HG02870 (cell line): ENCODE results near the gene EFNA5.

Experiments used
- ATAC-seq: cut with Tn5 transposase; IDR thresholded peaks from one replicate; pipeline ENCODE4 v1.9.1; 2021; ENCODE audit warnings: mild to moderate bottlenecking, moderate library complexity; ENCODE audit not compliant: unreplicated experiment

The EFNA5 gene

DNA sequence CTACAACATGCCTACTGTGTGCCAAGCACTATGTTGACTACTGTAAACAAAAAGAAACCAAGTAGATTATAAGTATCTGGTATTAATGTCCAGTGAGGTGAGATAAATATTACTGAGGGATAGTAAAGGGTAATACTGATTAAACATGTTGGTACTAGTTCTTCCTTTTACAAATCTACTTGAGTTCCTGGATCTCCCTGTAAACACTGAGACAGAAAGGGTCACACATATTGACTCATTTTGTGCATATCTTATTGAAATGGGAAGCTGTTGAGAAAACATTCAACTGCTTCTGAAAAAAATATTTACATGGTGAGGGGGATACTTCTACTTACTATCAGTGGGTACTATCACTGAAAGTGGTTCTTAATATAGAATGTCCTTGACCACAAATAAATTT is 24.3 kb downstream of the EFNA5 start:
- no peak for ATAC-seq

DNA sequence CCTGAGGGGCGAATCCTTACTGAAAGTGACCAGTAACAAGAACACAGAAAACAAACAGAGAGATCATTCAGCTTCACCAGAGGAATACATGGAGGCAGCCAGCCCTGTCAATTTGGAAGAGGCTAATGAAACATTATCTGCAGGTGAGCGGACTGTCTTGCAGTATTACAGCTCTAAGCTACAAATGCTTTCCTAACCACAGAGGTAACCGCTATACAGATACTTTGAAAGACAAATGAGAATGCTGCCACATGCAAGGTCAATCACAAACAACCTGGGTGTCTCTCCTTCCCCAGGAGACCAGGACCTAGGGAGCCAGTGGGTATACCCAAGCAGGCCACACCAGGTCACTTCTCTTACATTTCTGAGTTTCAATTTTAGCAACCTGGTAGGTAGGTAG is 30.2 kb downstream of the EFNA5 start:
- ATAC-seq = no peak

DNA sequence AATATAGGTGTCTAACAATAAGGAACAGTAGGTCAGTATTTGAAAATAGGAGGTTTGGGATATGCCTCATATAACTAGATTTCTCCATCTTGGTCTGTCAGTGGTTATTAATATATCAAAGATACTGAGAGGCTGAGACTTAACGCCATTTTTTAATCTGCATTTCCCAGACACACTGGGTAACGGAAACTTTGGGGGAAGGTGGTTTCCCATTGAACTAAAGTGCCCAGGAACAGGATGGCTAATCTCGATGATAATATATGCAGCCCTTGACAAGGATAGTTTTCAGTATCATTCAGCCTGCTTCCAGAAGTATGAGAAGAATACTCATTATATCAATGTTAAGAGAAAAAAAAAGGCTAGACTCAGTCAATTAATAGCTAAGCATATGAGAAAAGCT is 30.7 kb downstream of the EFNA5 start:
- no peak for ATAC-seq

DNA sequence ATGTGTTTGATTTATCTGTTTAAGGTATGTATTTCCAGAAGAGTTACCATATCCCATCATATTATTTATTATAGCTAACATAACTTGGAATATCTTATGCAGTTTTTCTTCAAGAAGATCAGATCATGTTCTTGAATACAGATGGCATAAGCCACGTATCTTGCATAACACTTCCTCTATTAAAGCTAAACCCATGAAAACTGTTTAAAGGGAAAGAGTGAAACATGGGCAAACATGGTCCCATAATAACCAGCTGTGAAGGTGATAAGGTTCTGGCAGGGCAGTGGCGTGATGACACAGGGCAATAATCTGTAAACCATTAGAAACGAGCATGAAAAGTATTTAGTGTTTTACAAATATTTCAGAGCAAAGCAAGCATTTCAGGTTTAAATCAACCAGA is 34.2 kb downstream of the EFNA5 start:
- ATAC-seq = no peak

DNA sequence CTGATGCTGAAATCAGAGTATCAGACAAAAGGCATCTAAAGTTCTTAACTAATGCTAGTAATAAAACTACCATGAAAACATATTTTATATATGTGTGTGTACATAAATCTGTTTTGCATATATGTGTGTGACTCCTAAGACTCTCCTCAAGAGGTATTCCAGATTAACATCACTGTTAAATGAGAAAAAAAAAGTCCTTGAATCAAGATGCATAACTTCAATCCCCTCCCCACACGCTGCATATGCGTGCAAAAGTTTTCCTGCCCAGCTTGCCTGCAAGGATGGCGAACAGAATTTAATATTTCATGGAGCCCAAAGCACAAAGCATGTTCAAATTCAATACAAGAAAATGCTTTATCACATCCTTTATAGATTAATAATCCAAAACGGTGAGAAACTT is 34.7 kb downstream of the EFNA5 start:
- ATAC-seq = no peak

DNA sequence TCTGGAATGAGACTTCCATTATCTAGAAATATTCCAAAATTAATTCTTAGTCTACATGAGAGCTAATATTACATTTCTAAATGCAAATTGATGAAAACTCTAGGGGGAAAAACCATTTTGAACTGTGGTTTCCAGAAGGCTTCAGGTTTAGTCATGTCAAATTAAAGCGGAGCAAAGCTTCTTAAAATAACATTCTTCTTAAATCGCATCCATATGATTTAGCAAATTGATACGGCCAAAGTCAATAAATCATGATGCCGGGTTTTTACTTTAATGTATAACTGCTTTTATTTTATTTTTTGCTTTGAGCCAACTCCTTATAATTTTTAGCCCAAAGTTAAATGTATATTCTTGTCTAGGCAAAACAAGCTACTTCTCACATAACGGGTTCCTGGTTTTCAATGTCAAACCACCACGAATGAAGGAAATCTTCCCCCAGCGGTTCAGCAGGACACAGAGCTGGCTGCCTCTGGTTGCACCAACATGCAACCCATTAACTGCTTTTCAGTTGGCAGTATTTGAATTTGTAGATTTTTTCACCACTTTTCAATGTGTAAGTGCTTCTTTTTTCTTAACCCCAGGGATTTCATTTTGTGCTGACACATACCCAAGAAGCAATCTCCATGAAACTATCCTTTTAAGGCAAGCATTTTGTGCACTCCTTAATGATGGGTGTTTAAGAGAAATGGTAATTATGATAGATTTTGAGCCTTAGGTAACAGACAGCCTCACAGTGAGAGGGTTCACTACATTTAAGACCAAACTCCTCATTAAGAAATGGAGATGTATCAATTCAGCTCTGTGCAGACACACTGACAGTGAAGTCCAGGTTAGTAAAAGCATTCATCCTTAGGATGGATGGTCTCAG is 35.5 kb downstream of the EFNA5 start:
- no peak for ATAC-seq

DNA sequence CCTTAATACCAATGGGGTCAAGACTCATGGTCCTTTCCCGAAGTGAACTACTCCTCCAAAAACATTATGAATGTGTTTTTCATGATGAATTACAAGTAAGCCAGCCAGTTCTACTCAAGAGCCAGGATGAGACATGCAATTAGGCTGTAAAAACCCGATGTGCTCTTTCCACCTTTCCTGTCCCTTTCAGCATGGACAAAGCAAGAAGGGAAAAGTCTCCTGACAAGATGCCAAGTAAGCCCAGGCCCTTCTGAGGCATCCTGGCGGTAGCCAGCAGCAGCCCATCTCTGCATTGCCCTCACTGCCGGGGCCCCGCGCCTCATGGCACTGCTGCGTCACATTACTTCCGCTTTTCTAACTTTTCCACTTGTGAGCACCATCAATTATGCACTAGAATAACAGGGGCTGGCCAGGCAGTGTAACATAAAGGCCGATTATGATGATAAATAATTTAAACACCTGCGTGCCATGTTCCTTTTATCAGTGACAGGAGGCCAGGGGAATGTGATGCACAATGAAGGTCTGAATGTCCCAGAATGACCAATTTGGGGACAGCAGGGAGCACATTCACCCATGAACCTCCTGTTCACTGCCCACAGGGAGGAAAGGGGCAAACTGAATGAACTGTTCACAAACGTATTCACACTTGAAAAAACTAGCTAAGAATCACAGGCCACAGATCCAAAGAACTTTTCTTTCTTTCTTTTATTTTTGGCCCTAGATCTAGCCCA is 37.4 kb downstream of the EFNA5 start:
- ATAC-seq = no peak

DNA sequence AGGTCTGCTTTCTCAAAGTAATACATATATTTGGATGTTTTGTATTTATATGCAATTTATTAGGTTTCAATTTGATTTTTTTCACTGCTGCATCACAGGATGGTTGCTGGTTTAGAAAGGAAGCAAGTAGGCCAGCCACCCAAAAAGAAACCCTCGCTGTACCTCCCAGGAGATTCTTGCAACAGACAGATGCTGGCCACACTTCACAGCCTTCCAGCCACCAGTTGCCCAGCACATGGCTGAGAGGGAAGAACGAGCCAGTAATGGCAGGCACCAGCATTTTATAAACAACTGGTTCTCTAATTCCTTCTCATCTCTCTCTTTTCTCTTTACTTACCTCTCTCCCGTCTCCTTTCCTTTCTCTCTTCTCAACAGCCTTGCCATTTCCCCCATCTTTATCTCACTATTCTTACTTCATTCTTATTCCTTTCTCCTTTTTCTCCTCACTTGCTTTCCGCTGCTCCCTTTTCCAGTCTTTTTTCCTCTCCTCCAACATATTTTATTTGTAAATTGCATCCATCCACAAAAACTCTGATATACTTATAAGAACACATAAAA is 38.9 kb downstream of the EFNA5 start:
- ATAC-seq = no peak

DNA sequence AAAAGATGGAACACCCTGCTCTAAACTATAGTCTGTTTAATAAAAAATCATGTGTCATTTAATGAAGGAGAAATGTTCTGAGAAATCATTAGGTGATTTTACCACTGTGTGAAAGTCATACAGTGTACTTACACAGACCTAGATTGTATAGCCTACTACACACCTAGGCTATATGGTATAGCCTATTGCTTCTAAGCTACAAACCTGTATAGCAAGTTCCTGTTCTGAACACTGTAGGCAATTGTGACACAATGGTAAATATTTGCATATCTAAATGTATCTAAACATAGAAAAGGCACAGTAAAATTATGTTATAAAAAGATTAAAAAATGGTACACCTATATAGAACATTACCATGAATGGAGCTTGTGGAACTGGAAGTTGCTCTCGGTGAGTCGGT is 40.6 kb downstream of the EFNA5 start:
- no peak for ATAC-seq

DNA sequence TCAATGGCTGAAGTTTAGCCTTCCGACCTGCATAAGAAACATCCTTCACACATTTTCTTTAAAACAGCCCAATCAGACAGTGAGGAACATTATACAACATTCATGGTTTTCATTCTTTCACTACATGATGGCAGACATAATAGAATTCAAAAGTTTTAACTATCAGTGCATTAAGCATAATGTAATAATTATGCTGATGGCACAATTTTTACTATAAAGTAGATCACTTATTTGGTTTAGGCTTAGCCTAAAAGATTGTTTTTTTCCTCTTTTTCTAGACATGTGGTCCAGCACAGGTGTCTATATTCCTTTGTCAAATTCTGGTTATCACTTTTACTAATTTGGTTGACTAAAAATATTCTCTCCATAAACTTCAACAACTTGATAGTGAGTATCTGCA is 46.5 kb downstream of the EFNA5 start:
- no peak for ATAC-seq

DNA sequence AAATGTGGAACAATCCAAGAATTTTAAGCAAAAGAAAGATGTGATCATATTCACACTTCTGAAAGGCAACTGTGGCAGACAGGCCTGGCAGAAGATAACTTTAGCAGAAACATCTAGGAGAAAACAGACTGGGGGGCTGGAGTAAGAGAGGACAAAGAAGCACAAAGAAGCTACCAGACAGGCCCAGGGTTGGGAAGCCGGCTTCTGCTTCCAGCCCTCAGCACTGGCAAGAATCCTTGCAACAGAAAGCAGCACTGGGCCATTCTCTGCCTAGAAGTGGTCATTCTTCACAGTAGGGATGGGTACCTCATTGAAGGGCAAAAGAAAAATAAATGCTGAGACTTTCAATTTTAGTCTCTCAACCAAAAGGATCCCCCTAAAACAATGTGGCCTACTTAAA is 49.6 kb downstream of the EFNA5 start:
- ATAC-seq = no peak

DNA sequence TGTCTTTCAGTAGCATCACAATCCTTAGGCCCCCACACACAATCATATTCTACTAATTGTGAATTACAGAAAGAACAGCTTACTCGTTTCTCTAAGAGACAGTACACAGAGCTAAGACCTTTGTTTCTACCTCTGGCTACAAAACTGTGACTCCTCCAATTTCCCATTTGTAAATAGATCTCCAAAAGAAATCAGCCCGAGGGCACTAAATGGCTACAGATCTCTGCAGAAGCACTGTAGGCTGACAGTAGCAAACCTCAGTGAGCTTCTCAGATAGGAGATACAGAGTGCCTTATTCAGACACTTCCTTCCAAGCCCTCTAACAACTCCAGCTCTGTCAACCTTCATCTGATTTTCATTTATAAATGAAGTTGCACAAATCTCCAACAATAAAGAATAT is 51.0 kb downstream of the EFNA5 start:
- ATAC-seq = no peak

DNA sequence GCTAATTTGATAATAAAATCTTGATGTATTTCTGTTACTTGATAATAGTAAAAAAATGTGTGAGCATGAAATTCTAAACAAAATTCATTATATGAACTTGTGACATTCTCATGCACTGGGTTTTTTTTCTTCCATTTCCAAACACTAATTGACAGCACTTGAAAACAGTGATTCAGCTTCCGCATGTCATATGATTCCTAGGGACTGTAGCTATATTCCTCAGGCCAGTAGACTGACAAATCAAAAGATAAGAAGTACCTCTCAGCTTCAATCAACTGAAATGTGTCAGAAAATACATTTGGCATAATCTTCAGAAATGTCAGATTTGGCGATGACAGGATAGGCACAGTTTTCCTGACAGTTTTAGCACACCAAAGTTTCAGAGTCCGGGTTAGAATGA is 52.5 kb downstream of the EFNA5 start:
- ATAC-seq = no peak

DNA sequence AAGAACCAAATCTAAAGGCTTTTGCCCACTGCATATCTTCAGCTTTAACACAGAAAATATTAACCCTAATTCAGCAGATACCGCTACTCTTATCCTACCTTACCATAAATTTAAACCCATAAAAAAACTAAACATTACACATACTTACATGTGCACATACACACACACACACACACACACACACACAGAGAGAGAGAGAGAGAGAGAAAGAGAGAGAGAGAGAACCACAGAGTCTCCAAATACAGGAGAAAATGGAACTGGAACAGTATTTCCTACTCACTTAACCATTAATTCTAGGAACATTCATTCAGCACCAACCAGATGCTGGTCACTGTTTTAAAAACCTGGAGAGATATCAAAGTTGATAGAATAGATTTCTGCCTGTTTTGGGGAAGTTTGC is 53.7 kb downstream of the EFNA5 start:
- no peak for ATAC-seq

DNA sequence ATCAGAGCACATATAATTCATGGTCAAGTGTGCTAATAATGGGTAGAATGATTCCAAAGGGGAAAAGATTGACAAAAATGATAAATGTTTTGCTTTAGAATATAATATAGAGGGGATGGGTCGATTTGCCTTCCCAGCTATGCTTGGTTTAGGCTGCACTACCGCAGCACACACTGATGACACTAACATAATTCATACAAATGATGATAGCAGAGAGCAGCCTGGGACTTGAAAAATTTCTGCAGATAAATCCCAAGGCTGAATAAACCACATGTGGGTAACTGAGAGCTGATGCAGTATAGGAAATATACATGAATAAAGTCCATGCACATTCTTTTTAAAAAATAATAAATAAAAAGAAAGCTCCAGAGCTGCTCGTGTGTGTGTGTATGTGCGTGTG is 54.5 kb downstream of the EFNA5 start:
- no peak for ATAC-seq

DNA sequence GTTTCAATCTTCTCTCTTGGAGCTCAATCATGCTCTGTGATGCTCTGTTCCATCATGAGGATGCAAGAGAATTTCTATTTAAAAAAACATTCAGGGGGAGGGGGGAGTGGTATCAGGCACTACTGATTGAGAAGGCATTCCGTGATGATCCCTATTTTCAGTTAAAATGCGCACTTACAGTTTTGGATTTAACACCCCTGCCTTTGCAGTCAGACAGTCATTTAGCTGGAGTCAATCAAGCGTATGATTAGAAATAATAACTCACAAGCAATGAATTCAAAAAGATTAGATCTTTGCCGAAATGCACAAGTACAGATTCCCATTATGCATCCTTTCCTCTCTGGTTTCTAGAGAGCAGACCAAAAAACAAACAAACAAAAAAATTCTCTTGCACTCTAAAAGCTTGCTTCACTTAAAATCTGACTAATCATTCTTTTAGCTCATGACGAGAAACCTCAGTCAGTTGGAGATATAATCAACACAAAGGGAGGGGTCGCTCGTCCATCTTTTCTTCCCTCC is 55.4 kb downstream of the EFNA5 start:
- no peak for ATAC-seq

DNA sequence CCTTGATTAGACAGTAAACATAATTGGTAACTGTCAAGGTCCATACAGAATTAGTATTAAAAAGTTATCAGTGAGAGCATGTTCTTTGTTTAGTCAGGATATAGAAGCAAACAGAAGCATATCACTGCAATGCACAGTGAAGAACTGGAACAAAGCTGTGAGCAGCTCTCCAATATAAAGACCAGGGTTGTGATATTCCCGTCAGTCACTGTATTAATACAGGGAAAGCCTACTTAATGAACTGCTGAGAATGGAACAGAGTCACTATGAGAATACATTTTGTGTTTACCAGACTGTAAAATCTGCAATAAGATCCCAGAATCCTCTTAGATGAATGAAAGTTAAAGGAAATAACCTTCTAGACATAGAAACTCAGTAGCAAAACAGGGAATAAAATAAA is 58.2 kb downstream of the EFNA5 start:
- ATAC-seq = no peak

DNA sequence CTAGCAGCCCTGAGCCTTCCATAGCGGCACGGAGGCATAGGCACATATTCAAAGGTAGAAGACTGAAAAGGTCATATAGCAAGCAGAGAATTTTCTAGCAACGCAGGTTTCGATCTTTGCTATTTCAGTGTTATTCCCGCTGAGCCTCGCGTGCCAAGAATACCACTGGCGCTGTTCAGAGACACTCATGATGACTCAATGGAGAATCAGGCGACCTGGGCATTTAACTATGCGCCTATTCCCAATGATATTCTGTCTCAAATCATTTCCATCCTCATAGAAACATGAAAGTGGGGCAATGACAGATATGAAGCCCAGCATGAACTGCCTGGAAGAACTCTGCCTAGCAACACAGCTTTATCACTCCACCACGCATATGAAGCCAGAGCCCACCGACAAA is 59.9 kb downstream of the EFNA5 start:
- no peak for ATAC-seq

DNA sequence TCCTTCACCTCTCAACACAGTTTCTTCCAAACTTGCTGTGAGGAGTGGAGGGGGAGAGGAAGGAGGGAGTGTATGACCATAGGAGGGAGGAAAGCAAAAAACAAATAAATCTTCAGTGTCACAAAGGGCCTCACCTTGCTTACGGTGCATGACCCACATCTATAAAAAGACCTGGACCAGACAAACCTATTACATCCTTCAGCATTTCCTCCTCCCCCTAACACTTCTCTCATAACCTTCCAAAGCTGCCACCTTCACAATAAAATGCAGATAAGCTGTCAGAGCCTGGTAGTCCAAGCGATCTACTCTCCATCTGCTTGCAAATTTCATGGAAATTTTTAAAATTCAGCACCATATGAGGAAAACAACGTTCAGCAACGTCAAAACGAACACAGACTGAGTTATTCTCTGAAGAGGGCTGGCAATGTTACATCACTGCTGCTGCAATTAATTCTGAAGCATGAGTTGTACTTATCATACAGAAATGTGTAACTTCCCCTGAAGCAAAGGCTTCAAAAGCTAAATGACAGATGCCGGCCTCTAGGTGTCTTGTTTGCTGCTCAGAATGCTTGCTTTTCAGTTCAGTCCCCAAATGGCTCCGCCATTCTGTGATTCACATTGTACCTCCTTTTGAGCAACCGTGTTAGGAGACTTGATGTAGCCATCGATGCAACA is 62.9 kb downstream of the EFNA5 start:
- no peak for ATAC-seq

DNA sequence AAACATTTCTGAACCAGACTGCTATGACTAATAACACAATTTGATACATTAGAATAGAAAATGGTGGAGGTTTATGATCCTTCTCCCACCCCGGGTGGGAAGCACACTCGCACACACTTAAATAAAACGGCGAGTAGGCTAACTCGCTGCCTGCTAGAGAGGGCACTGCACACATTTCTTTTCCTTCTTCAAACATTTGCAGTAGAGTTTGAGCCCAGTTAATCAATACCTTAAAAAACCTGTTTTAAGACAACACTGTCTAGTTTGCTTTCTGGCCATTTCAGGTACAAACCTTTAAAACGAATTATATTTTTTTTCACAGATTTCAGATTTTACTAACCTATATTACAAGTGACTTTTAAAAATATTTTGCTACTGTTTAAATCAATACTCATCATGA is 63.5 kb downstream of the EFNA5 start:
- ATAC-seq = no peak

DNA sequence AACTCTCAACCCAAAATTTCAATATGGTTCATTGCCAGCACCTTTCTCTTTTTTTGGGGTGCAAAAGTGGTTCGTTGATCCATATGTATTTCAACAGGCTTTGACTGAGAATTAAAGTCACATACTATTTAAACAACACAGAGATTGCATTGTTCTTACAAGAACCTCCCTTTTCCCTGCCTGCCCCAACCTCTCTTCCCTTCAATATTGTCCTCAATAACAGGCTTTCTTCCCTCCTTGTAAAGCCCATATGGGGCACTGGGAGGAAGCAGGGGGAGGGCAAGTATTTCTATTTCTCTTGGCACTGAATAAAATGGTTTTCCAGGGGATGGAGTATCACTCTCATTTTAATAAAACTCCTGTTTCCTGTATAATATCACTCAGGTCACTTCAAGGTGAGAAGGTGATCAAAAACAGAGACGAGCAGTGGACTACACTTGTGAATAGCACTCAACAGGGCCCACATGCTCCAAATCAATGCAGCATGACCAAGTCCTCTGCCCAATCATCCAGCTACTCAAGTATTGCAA is 65.1 kb downstream of the EFNA5 start:
- ATAC-seq = no peak
